ENCODE data around the gene OPRD1.
"Not testable (repeated sequence)": the region's sequence is repeated elsewhere in the genome, so short reads cannot be mapped to it uniquely, and the experiment has no call there.

The OPRD1 gene

DNA sequence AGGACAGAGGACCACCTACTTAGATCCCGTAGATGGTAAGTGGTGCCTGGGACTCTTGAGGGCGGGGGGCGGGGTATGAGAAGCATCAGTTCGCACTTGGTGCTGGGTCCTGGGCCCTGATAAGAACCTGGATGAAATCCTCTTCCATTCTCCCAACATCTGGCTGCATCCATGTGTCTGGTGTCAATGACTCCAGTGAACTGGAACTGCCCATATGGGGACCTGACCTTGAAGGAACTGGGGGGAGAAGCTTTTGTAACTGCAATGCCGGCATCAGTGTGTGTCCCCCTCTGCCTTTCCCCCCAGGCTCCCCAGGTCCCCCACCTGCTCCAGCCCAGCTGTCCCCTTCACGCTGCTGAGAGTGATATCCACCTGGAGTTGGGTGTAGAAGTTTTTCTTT, 52.7 kb downstream of the OPRD1 start:
- intact Hi-C loops (cut with DNase I; ENCODE audit: low total_unique reads): no loop called here
- H3K4me1 ChIP-seq: no peaks in the 10 kb centered on the region
- no peak overlapping the region for H3K27ac ChIP-seq
- no peaks in the 10 kb centered on the region for H3K36me3 ChIP-seq
- TF ChIP-seq, protein P1, sequence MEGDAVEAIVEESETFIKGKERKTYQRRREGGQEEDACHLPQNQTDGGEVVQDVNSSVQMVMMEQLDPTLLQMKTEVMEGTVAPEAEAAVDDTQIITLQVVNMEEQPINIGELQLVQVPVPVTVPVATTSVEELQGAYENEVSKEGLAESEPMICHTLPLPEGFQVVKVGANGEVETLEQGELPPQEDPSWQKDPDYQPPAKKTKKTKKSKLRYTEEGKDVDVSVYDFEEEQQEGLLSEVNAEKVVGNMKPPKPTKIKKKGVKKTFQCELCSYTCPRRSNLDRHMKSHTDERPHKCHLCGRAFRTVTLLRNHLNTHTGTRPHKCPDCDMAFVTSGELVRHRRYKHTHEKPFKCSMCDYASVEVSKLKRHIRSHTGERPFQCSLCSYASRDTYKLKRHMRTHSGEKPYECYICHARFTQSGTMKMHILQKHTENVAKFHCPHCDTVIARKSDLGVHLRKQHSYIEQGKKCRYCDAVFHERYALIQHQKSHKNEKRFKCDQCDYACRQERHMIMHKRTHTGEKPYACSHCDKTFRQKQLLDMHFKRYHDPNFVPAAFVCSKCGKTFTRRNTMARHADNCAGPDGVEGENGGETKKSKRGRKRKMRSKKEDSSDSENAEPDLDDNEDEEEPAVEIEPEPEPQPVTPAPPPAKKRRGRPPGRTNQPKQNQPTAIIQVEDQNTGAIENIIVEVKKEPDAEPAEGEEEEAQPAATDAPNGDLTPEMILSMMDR (IDR thresholded peaks at IDR 0.05): no peak
- no peaks in the 10 kb centered on the region for H3K9me3 ChIP-seq
- H3K4me3 ChIP-seq: no peak overlapping the region
- no peak for DNase-seq
- peaks cover 0 to 27% of the 10 kb centered on the region in 2 donors for H3K27me3 ChIP-seq

DNA sequence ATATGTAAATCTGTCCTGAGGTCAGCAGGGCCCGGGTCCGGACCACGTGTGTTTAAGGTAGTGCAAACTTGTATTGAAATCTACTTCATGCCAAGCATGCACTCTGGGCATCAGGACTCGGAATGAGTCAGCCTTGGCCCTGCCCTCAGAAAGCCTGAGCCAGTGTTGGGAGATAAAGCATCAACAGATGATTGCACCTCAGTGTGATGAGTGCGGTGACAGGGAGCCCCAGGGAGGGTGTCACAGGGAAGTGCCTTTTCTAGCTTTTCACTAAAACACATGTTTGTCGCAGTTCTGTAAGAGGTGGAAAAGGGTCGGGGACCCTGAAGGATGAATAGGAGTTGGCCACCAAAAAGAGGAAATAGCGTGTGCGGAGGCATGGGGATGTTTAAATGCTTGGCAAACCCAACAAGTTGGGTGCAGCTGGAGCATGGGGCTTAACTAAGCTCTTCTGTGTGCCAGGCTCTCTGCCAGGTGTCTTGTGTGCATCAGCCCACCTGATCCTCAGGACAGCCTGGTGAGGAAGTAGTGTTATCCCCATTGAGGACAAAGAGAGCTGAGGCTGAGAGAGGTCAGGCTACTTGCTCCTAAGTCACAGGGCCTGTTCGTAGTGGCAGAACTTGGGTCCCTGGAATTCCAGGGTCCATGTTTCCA, 54.2 kb downstream of the OPRD1 start:
- Histone ChIP-seq H3K36me3 (no peaks in the 10 kb centered on the region), H3K27me3 (peaks cover 0 to 36% of the 10 kb centered on the region in 2 donors), H3K9me3 (no peaks in the 10 kb centered on the region), H3K27ac (no peak overlapping the region), H3K4me1 (no peaks in the 10 kb centered on the region), H3K4me3 (no peak overlapping the region)
- no peak for DNase-seq
- intact Hi-C loops (cut with DNase I; ENCODE audit: low total_unique reads): no loop called here
- TF ChIP-seq, protein P1 (IDR thresholded peaks at IDR 0.05): no peak

DNA sequence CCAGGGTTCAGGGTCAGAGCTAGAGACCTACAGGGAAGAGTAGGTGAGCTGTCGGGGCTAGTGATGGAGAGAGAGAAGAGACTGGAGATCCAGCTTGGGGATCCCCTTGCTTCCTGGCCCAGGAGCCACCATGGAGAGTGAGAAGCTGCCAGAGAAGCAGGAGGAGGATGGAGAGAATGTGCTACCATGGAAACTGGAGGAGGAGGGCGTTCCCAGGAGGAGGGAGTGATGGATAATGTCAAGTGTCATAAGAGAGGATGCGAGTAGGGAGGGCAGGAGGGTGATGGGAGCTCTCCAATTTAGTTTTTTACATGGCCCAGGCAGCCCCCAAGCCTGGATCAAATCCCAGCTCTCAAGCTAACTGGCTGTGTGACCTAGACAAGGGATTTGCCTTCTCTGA, 55.9 kb downstream of the OPRD1 start:
- Histone ChIP-seq H3K27me3 (peaks cover 0 to 49% of the 10 kb centered on the region in 2 donors), H3K4me1 (no peaks in the 10 kb centered on the region), H3K36me3 (no peaks in the 10 kb centered on the region), H3K4me3 (no peak overlapping the region), H3K9me3 (no peaks in the 10 kb centered on the region), H3K27ac (no peak overlapping the region)
- no peak for DNase-seq
- TF ChIP-seq, protein P1 (IDR thresholded peaks at IDR 0.05): no peak
- intact Hi-C loops (cut with DNase I; ENCODE audit: low total_unique reads): no loop called here

DNA sequence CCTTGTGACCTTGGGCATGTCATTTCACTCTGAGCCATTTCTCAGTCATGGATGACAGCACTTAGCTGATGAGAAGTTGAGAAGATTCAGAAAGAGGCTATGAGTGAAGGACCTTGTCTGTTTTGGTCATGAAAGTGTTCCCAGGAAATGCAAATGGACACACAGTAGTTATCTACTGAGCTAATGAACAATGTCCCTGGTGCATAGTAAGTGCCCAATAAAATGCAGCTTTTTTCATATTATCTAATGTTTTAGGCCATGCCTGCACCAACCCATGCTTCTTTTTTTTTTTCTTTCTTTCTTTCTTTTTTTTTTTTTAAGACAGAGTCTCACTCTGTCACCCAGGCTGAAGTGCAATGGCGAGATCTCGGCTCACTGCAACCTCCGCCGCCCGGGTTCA, 58.0 kb downstream of the OPRD1 start:
- Histone ChIP-seq H3K27me3 (peaks cover 0 to 43% of the 10 kb centered on the region in 2 donors), H3K27ac (no peak overlapping the region), H3K4me1 (no peaks in the 10 kb centered on the region), H3K9me3 (no peaks in the 10 kb centered on the region), H3K4me3 (no peak overlapping the region), H3K36me3 (no peaks in the 10 kb centered on the region)
- TF ChIP-seq, protein P1 (IDR thresholded peaks at IDR 0.05): no peak
- intact Hi-C loops (cut with DNase I; ENCODE audit: low total_unique reads): loop anchor here (10.0 kb wide), 1 partner anchor 225 kb away; the partner anchor contains the start of genes RNU11 and TAF12
- DNase-seq: no peak

DNA sequence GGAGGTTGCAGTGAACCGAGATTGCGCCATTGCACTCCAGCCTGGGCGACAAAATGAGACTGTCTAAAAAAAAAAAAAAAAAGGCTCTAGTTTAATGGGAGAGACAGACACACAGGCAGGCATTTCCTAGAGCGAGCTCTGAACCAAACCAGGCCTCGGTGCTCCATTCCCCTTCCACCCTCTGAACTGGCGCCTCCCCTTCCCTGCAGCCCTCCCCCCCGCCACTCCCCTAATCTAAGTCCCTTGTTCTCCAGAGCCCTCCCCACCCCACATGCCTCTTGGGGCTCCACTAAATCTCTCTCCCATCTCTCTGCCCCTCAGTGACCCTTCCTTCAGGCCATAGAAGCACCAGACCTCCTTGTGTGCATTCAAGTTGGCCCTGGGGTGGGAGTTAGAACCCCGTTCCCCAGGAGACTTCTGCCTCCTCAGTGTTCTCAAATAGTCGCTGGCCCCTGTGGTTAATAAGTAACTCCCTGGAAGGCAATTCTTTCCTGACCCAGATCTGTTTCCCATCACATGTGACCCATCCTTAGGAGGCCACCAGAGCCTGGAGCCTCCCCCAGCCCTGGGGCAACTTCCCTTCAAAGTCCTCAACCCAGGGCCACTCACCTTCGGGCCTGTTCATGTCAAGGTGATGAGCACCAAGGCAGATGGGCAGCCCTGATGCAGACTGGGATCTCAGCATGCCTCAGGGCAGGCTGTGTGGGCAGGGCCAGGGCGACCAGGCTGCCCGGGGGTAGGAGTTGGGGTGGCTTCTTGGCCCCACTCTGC, 59.8 kb downstream of the OPRD1 start:
- peaks cover 0 to 42% of the 10 kb centered on the region in 2 donors for H3K27me3 ChIP-seq
- intact Hi-C loops (cut with DNase I; ENCODE audit: low total_unique reads): loop anchor here (10.0 kb wide), 1 partner anchor 227 kb away; the partner anchor contains the start of genes RNU11 and TAF12
- H3K4me3 ChIP-seq: no peak overlapping the region
- TF ChIP-seq, protein P1 (IDR thresholded peaks at IDR 0.05): no peak
- H3K4me1 ChIP-seq: no peaks in the 10 kb centered on the region
- no peak for DNase-seq
- no peaks in the 10 kb centered on the region for H3K9me3 ChIP-seq
- H3K27ac ChIP-seq: no peak overlapping the region
- H3K36me3 ChIP-seq: no peaks in the 10 kb centered on the region

DNA sequence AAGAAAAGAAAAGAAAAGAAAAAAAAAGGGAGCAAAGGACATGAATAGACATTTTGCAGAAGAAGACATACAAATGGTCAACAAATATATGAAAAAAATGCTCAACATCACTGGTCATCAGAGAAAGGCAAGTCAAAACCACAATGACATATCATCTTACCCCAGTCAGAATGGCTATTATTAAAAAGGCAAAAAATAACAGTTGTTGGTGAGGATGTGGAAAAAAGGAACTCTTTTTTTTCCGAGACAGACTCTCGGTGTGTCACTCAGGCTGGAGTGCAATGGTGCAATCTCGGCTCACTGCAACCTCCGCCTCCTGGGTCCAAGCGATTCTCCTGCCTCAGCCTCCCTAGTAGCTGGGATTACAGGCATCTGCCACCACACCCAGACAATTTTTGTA, 63.2 kb downstream of the OPRD1 start:
- intact Hi-C loops (cut with DNase I; ENCODE audit: low total_unique reads): loop anchor here (10.0 kb wide), 1 partner anchor 230 kb away; the partner anchor contains the start of genes RNU11 and TAF12
- not testable (repeated sequence) for H3K9me3 ChIP-seq, H3K27ac ChIP-seq, H3K4me3 ChIP-seq, H3K36me3 ChIP-seq, DNase-seq, H3K4me1 ChIP-seq
- H3K27me3 ChIP-seq: peaks cover 0 to 24% of the 10 kb centered on the region in 2 donors
